Type B pancreatic cell (in vitro differentiated cells): ENCODE measurements around the gene ADAP1. TPM values are rescaled to one million over a fixed set of nuclear protein-coding genes. Genes with fewer than 3 reads are reported as not detected.

Experiments
- DNase-seq: peaks from one replicate; pipeline ENCODE4 v3.0.0; 2021; ENCODE audit warnings: mixed read lengths; ENCODE audit not compliant: unreplicated experiment; ENCODE audit errors: extremely low spot score
- H3K27ac Mint-ChIP-seq: 2 replicates; pipeline ENCODE4 v1.8.0; 2021; ENCODE audit warnings: mild to moderate bottlenecking, mixed read lengths
- H3K27me3 Mint-ChIP-seq: 2 replicates; pipeline ENCODE4 v1.8.0; 2021; ENCODE audit warnings: mixed read lengths
- H3K36me3 Mint-ChIP-seq: 2 replicates; pipeline ENCODE4 v1.8.0; 2021; ENCODE audit warnings: mixed read lengths
- H3K4me1 Mint-ChIP-seq: one replicate; pipeline ENCODE4 v1.8.0; 2021; ENCODE audit warnings: mixed read lengths; ENCODE audit not compliant: unreplicated experiment
- H3K4me3 Mint-ChIP-seq: 2 replicates; pipeline ENCODE4 v1.8.0; 2021; ENCODE audit warnings: mild to moderate bottlenecking, mixed read lengths
- H3K9me3 Mint-ChIP-seq: 2 replicates; pipeline ENCODE4 v1.8.0; 2021; ENCODE audit warnings: mixed read lengths
- CTCF ChIP-seq: fragments of 200-600 bp; sonication (generic); conservative IDR thresholded peaks from 2 replicates; pipeline ENCODE4 v1.5.0; 2021; ENCODE audit warnings: antibody characterized with exemption, mild to moderate bottlenecking
- total RNA-seq: library from RNA; stranded (reverse); gene quantifications from 2 replicates; pipeline ENCODE4 v1.2.1, GENCODE V29; 2021; ENCODE audit warnings: low replicate concordance

ADAP1 gene
- total RNA-seq, 1 donor from 2014 or later = 15.7 TPM

- peaks cover 5% of the 10 kb centered on the region for H3K4me1 Mint-ChIP-seq
- DNase-seq = no peak
- no peak overlapping the region for H3K4me3 Mint-ChIP-seq
- no peaks in the 10 kb centered on the region for H3K36me3 Mint-ChIP-seq
- no peaks in the 10 kb centered on the region for H3K27me3 Mint-ChIP-seq
- no peaks in the 10 kb centered on the region for H3K9me3 Mint-ChIP-seq
- H3K27ac Mint-ChIP-seq = no peak overlapping the region
- no peak for TF ChIP-seq CTCF
Observed at GRCh38 chr7:985127-985416, 30.6 kb upstream of the ADAP1 start.

GRCh38 chr7:984361-985126 is 30.1 kb upstream of the ADAP1 start:
- Mint-ChIP-seq H3K4me1 (peaks cover 5% of the 10 kb centered on the region), H3K4me3 (no peak overlapping the region), H3K27ac (no peak overlapping the region), H3K9me3 (no peaks in the 10 kb centered on the region), H3K36me3 (no peaks in the 10 kb centered on the region), H3K27me3 (no peaks in the 10 kb centered on the region)
- DNase-seq = no peak
- no peak for TF ChIP-seq CTCF

- Mint-ChIP-seq H3K27ac (no peak overlapping the region), H3K4me3 (no peak overlapping the region), H3K9me3 (no peaks in the 10 kb centered on the region), H3K4me1 (peaks cover 5% of the 10 kb centered on the region), H3K36me3 (no peaks in the 10 kb centered on the region), H3K27me3 (no peaks in the 10 kb centered on the region)
- TF ChIP-seq CTCF = no peak
- no peak for DNase-seq
Observed at GRCh38 chr7:983616-984071, 29.2 kb upstream of the ADAP1 start.

GRCh38 chr7:983004-983615 is 28.6 kb upstream of the ADAP1 start, which contains the start of gene CYP2W1:
TSS of gene CYP2W1 (plus strand) at chr7:983181. CDS start at chr7:983212, 31 bp downstream.
- DNase-seq = no peak
- Mint-ChIP-seq H3K9me3 (no peaks in the 10 kb centered on the region), H3K27ac (peak within 1 kb of the TSS; percentile 18), H3K36me3 (no peaks in the 10 kb centered on the region), H3K4me1 (peaks cover 5% of the 10 kb centered on the region), H3K27me3 (no peaks in the 10 kb centered on the region), H3K4me3 (no peak within 1 kb of the TSS)
- no peak for TF ChIP-seq CTCF

GRCh38 chr7:982511-983003 is 28.1 kb upstream of the ADAP1 start:
- Mint-ChIP-seq H3K4me1 (peaks cover 11% of the 10 kb centered on the region), H3K36me3 (no peaks in the 10 kb centered on the region), H3K4me3 (no peak overlapping the region), H3K9me3 (no peaks in the 10 kb centered on the region), H3K27me3 (no peaks in the 10 kb centered on the region), H3K27ac (peak overlapping the region; percentile 18)
- TF ChIP-seq CTCF = no peak
- no peak for DNase-seq
